Measurements from ENCODE around the gene RUNX1.

The RUNX1 gene

GRCh38 chr21:35048706-35049617 lies at the start of gene RUNX1:
TSS of gene RUNX1 (minus strand) at chr21:35049302.
- peak; percentile 97 for DNase-seq

- no peak for DNase-seq
Measured at GRCh38 chr21:35097525-35097924, 48.4 kb upstream of the RUNX1 start.

GRCh38 chr21:35096959-35097358 lies 47.9 kb upstream of the RUNX1 start:
- DNase-seq, result no peak

GRCh38 chr21:35095859-35096291 lies 46.8 kb upstream of the RUNX1 start:
- DNase-seq, result no peak

- DNase-seq, result no peak
Measured at GRCh38 chr21:35093514-35093913, 44.4 kb upstream of the RUNX1 start.

GRCh38 chr21:35091496-35091895 lies 42.4 kb upstream of the RUNX1 start:
- no peak for DNase-seq

GRCh38 chr21:35090403-35090802 lies 41.3 kb upstream of the RUNX1 start:
- no peak for DNase-seq

GRCh38 chr21:35088319-35088771 lies 39.2 kb upstream of the RUNX1 start:
- no peak for DNase-seq

GRCh38 chr21:35086357-35086756 lies 37.3 kb upstream of the RUNX1 start:
- DNase-seq, result no peak

- DNase-seq, result no peak
Measured at GRCh38 chr21:35084869-35085268, 35.8 kb upstream of the RUNX1 start.

GRCh38 chr21:35083246-35083645 lies 34.1 kb upstream of the RUNX1 start:
- DNase-seq, result no peak

GRCh38 chr21:35081861-35082260 lies 32.8 kb upstream of the RUNX1 start:
- DNase-seq, result no peak

- DNase-seq, result no peak
Measured at GRCh38 chr21:35079181-35079580, 30.1 kb upstream of the RUNX1 start.

GRCh38 chr21:35077975-35078374 lies 28.9 kb upstream of the RUNX1 start:
- no peak for DNase-seq

- DNase-seq, result no peak
Measured at GRCh38 chr21:35077466-35077865, 28.4 kb upstream of the RUNX1 start.

- peak; percentile 29 for DNase-seq
Measured at GRCh38 chr21:35075546-35075945, 26.4 kb upstream of the RUNX1 start.

- no peak for DNase-seq
Measured at GRCh38 chr21:35072960-35073359, 23.9 kb upstream of the RUNX1 start.

- no peak for DNase-seq
Measured at GRCh38 chr21:35072557-35072956, 23.5 kb upstream of the RUNX1 start.

GRCh38 chr21:35071347-35071746 lies 22.2 kb upstream of the RUNX1 start:
- DNase-seq, result no peak

GRCh38 chr21:35070436-35070835 lies 21.3 kb upstream of the RUNX1 start:
- DNase-seq, result no peak

GRCh38 chr21:35066824-35067223 lies 17.7 kb upstream of the RUNX1 start:
- DNase-seq, result no peak

GRCh38 chr21:35063428-35064172 lies 14.5 kb upstream of the RUNX1 start:
- no peak for DNase-seq

- no peak for DNase-seq
Measured at GRCh38 chr21:35062016-35062415, 12.9 kb upstream of the RUNX1 start.

GRCh38 chr21:35059742-35060141 lies 10.6 kb upstream of the RUNX1 start:
- DNase-seq, result no peak
